GM12878 (cell line): ENCODE data around the gene SCYGR1. TPM values are rescaled to one million over a fixed set of nuclear protein-coding genes. Genes with fewer than 3 reads are reported as not detected.

Source experiments
- ATAC-seq: fragments of 200-7000 bp; cut with Tn5 transposase; 3 replicates; pipeline ENCODE4 v1.9.1; 2020; ENCODE audit warnings: mild to moderate bottlenecking, moderate library complexity
- BruUV-seq: library from RNA; stranded (reverse); fragments of 400-500 nt; replicated peaks from 2 replicates; lab custom pipeline; 2021; lab: Mats Ljungman, UMichigan
- CTCF ChIA-PET: fragments of 300-600 bp; sonication (Branson Sonifier 250); formaldehyde crosslinking; extraction: SDS; loops from one replicate; lab custom pipeline; 2021; ENCODE audit warnings: inconsistent platforms; lab: Yijun Ruan, JAX
- POLR2A ChIA-PET: fragments of 350-600 bp; formaldehyde crosslinking; extraction: SDS; loops from one replicate; lab custom pipeline; 2021; ENCODE audit warnings: inconsistent platforms; lab: Charles Lee
- RAD21 ChIA-PET: fragments of 300-600 bp; sonication (Branson Sonifier 250); formaldehyde crosslinking; loops from one replicate; lab custom pipeline; 2023; ENCODE audit warnings: antibody characterized with exemption; ENCODE audit not compliant: unreplicated experiment; lab: Charles Lee
- SMC1A ChIA-PET: fragments of 300-600 bp; sonication (Branson Sonifier 250); formaldehyde crosslinking; loops from one replicate; lab custom pipeline; 2023; ENCODE audit not compliant: unreplicated experiment, uncharacterized antibody; lab: Charles Lee
- DNase-seq: peaks from one replicate; pipeline ENCODE4 v3.0.0-alpha.2; 2011; ENCODE audit warnings: low read depth, low spot score
- FAIRE-seq: peaks from 3 replicates; lab custom pipeline; 2011; peaks lifted over from hg19 to GRCh38; lab: Jason Lieb, UNC
- H2AFZ ChIP-seq: 2 replicates; pipeline ENCODE4 v1.6.0; 2011; ENCODE audit warnings: low read depth, low read length, control low read depth; ENCODE audit not compliant: control insufficient read depth
- H3K27ac ChIP-seq: 2 replicates; pipeline ENCODE4 v1.5.1; 2011; ENCODE audit warnings: control low read depth; ENCODE audit not compliant: control insufficient read depth, insufficient read depth
- H3K27me3 ChIP-seq, 2 experiments: replicated peaks in 1 of 2; 2 replicates each; pipeline versions ENCODE4 v1.6.0 to v1.6.1; 2011; ENCODE audit warnings: low read length in 1 of 2; ENCODE audit not compliant: control insufficient read depth in 2 of 2, insufficient read depth in 2 of 2
- H3K36me3 ChIP-seq, 2 experiments: 2 replicates each; pipeline ENCODE4 v1.5.1; 2011; ENCODE audit warnings: low read length in 1 of 2; ENCODE audit not compliant: control insufficient read depth in 2 of 2, insufficient read depth in 2 of 2
- H3K4me1 ChIP-seq: 2 replicates; pipeline ENCODE4 v1.6.1; 2011; ENCODE audit warnings: mild to moderate bottlenecking, low read length, moderate library complexity, mixed read lengths; ENCODE audit not compliant: control insufficient read depth, insufficient read depth
- H3K4me2 ChIP-seq: 2 replicates; pipeline ENCODE4 v1.6.0; 2011; ENCODE audit warnings: control low read depth; ENCODE audit not compliant: control insufficient read depth, insufficient read depth
- H3K4me3 ChIP-seq: fragments of 200-600 bp; sonication (generic); 2 replicates; pipeline ENCODE4 v1.5.1; 2016
- H3K79me2 ChIP-seq: 2 replicates; pipeline ENCODE4 v1.6.0; 2011; ENCODE audit warnings: low read length; ENCODE audit not compliant: control insufficient read depth, insufficient read depth
- H3K9ac ChIP-seq: 2 replicates; pipeline ENCODE4 v1.8.0; 2011; ENCODE audit warnings: low read length, control low read depth, mixed read lengths; ENCODE audit not compliant: control insufficient read depth, insufficient read depth
- H3K9me3 ChIP-seq: replicated peaks from 3 replicates; pipeline ENCODE4 v1.5.1; 2011; ENCODE audit warnings: mild to moderate bottlenecking, low read length; ENCODE audit not compliant: control insufficient read depth, insufficient read depth
- H4K20me1 ChIP-seq: 2 replicates; pipeline ENCODE4 v1.6.0; 2011; ENCODE audit not compliant: control insufficient read depth, insufficient read depth
- FOXM1 ChIP-seq: IDR thresholded peaks from 2 replicates; pipeline ENCODE4 v1.6.1; 2012; ENCODE audit warnings: low read depth, mild to moderate bottlenecking, inconsistent platforms, low read length, moderate library complexity
- ZNF207 ChIP-seq: fragments of 450-650 bp; IDR thresholded peaks from 2 replicates; pipeline ENCODE4 v1.6.1; 2014; ENCODE audit warnings: antibody characterized with exemption, mild to moderate bottlenecking, borderline replicate concordance
- ZNF217 ChIP-seq: fragments of 450-650 bp; IDR thresholded peaks from 2 replicates; pipeline ENCODE4 v1.6.1; 2017; ENCODE audit warnings: antibody characterized with exemption, mild to moderate bottlenecking
- ZNF24 ChIP-seq: fragments of 450-650 bp; IDR thresholded peaks from 2 replicates; pipeline ENCODE4 v1.6.1; 2017; ENCODE audit warnings: antibody characterized with exemption, mild to moderate bottlenecking
- WGBS: methylation state at CpG from one replicate; pipeline ENCODE4 v1.1.6; 2016; ENCODE audit warnings: low lambda C conversion rate; ENCODE audit not compliant: insufficient replicate concordance, insufficient coverage; ENCODE audit errors: missing lambda C conversion rate; 5-methylcytosine and 5-hydroxymethylcytosine counted together
- in situ Hi-C: fragments of 300-500 bp; cut with MboI; formaldehyde crosslinking; loops from 9 replicates; pipeline ENCODE4 v1.14.3; 2018; ENCODE audit warnings: mixed read lengths
- intact Hi-C: fragments of 100-400 bp; cut with micrococcal nuclease; formaldehyde crosslinking; loops from one replicate; pipeline ENCODE4 v1.14.2; 2022; ENCODE audit not compliant: unreplicated experiment
- polyA plus RNA-seq, 11 experiments: library from polyadenylated mRNA; depleted of rRNA in 4 of 11; unstranded in 6 of 11; stranded (reverse) in 5 of 11; fragments of >200 nt; fragmentation: Nextera tagmentation in 4 of 11; fragmentation: Illumina TruSeq in 1 of 11; extraction: Ambion mirVana in 4 of 11; extraction: Trizol in 1 of 11; gene quantifications; 1 replicate in 1 of 11; 2 replicates in 10 of 11; pipeline versions ENCODE4 v1.2.1 to v1.2.3, GENCODE V29; 2011 to 2016; ENCODE audit warnings: inconsistent platforms in 2 of 11, missing spikeins in 2 of 11, low read depth in 1 of 11
- total RNA-seq, 4 experiments: library from RNA; depleted of rRNA in 3 of 4; stranded (reverse); fragments of >200 nt in 3 of 4; fragmentation: Illumina TruSeq in 1 of 4; extraction: Trizol in 1 of 4; gene quantifications; 2 replicates each; pipeline versions ENCODE4 v1.2.1 to v1.2.3, GENCODE V29; 2013 to 2021
- TF ChIP-seq, protein P1 (sequence below): fragments of 450-650 bp; IDR thresholded peaks from 2 replicates; pipeline ENCODE4 v1.6.1; 2016; ENCODE audit warnings: mild to moderate bottlenecking

SCYGR1 gene
- total and polyA plus RNA-seq, 10 of the 15 experiments (the other 5 are each of a cell fraction or from before 2014, with no cell fraction given) = not detected

DNA sequence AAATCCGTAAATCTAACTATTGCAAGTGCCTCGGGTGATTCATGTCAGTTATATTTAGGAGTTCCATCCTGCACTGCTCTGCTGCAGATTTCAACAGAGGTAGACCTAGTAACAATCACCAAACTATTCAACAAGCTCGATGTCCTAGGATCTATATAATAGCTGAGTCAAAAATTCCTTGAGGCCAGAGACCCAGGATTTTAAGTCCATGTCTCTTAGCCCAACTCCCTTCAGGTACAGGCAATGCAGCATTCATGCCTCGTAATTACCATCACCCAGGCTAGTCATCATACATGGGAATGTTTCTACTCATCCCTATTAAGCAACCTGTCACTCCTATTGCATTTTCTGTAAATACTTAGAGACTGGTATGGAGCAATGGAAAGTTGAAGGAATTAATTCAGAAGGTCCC is 9.4 kb downstream of the SCYGR1 start:
- intact Hi-C loops = no loop called here
- ChIA-PET SMC1A (interaction anchor here (0.6 to 1.2 kb wide), 3 partner anchors 8 to 28 kb away, joined by 3 to 4 read pairs (median 3); no protein-coding TSS in a partner anchor), POLR2A (no interaction called here), RAD21 (interaction anchor here (1.1 to 1.9 kb wide), 2 partner anchors 21 to 97 kb away, joined by 4 read pairs; no protein-coding TSS in a partner anchor), CTCF (interaction anchor here (1.0 to 1.8 kb wide), 4 partner anchors 8 to 387 kb away, joined by 3 to 7 read pairs (median 3); no protein-coding TSS in a partner anchor)
- FAIRE-seq = no peak
- no TSS peak for BruUV-seq
- 36% methylated on average over 4 of the region's 4 CpGs for WGBS
- Histone ChIP-seq H3K4me2 (no peak overlapping the region), H3K4me1 (no peaks in the 10 kb centered on the region), H3K27ac (no peak overlapping the region), H3K4me3 (no peak overlapping the region), H3K79me2 (no peaks in the 10 kb centered on the region), H3K27me3 (no peaks in the 10 kb centered on the region), H3K9me3 (no peaks in the 10 kb centered on the region), H3K36me3 (no peaks in the 10 kb centered on the region), H3K9ac (no peak overlapping the region), H4K20me1 (no peaks in the 10 kb centered on the region), H2AFZ (no peak overlapping the region)
- no peak for DNase-seq
- TF ChIP-seq, protein P1, sequence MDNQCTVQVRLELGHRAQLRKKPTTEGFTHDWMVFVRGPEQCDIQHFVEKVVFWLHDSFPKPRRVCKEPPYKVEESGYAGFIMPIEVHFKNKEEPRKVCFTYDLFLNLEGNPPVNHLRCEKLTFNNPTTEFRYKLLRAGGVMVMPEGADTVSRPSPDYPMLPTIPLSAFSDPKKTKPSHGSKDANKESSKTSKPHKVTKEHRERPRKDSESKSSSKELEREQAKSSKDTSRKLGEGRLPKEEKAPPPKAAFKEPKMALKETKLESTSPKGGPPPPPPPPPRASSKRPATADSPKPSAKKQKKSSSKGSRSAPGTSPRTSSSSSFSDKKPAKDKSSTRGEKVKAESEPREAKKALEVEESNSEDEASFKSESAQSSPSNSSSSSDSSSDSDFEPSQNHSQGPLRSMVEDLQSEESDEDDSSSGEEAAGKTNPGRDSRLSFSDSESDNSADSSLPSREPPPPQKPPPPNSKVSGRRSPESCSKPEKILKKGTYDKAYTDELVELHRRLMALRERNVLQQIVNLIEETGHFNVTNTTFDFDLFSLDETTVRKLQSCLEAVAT = no peak
- no peak for TF ChIP-seq ZNF217
- TF ChIP-seq ZNF207 = no peak
- TF ChIP-seq FOXM1 = no peak
- no peak for TF ChIP-seq ZNF24
- in situ Hi-C loops = no loop called here
- ATAC-seq = no peak
